Measurements from ENCODE around the gene NAPG.

GRCh38 chr18:10566390-10566789 is 40.6 kb downstream of the NAPG start:
- TF ChIP-seq EZH2 (IDR thresholded peaks at IDR 0.05; ENCODE audit: insufficient read depth, low read length) (no peak), CTCF (IDR thresholded peaks at IDR 0.05; ENCODE audit: insufficient read depth, low read depth, low read length) (no peak)

All from astrocyte (in vitro differentiated cells and primary cell).